Activated CD4-positive, alpha-beta T cell treated with anti-CD3 and anti-CD28 coated beads, Interleukin-2, Interleukin-4, amounts not matched to agents 100 ng/mL and 50 ng/mL, durations not matched to agents 16 hours and 8 hours (primary cell): ENCODE results near the gene CAB39L.
"Not testable (repeated sequence)": the region's sequence is repeated elsewhere in the genome, so short reads cannot be mapped to it uniquely, and the experiment has no call there.

ENCODE experiments used
- DNase-seq: peaks from one replicate; pipeline ENCODE4 v3.0.0-alpha.2; 2020; ENCODE audit warnings: low spot score

The CAB39L gene

DNA sequence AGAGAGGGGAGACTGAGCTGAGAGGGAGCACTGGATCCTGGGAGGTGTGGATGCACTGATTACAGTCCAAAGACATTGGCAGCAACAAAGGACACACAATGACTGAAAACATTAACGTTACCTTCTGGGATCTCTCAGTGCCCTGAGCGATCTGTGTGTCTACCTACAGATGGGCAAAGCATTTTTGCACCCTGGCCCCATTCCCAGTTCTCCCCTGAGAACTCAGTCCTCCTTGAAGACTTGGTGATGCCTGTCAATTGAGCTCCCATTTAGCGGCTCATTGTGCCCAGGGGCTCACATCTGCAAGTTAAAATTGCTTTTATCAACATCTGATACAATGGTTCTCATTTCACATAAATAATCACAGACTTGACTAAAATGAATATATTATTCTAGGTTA is 133.6 kb downstream of the CAB39L start:
- DNase-seq, result no peak

DNA sequence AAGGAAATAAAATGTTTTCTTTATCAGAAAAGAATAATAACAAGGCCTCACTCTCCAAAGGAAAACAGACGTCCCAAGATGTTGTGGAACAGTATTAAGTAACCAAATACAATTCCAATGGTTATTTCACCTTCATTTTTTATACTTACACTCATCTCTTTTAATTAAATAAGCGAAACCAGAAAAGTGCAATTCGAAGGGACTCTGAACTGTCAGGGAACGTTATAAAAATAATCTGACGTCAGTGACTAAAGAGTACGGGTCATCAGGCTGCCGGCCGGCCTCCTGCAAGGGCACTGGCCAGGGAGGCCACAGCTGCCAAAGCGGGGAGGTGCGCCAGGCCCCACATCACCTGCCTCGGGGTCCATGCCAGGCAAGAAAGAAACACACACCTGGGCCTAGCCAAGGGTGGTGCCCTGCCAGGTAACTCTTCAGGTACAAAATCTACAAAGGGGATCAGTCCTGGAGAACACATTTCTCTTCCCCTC is 134.9 kb downstream of the CAB39L start:
- DNase-seq, result no peak

DNA sequence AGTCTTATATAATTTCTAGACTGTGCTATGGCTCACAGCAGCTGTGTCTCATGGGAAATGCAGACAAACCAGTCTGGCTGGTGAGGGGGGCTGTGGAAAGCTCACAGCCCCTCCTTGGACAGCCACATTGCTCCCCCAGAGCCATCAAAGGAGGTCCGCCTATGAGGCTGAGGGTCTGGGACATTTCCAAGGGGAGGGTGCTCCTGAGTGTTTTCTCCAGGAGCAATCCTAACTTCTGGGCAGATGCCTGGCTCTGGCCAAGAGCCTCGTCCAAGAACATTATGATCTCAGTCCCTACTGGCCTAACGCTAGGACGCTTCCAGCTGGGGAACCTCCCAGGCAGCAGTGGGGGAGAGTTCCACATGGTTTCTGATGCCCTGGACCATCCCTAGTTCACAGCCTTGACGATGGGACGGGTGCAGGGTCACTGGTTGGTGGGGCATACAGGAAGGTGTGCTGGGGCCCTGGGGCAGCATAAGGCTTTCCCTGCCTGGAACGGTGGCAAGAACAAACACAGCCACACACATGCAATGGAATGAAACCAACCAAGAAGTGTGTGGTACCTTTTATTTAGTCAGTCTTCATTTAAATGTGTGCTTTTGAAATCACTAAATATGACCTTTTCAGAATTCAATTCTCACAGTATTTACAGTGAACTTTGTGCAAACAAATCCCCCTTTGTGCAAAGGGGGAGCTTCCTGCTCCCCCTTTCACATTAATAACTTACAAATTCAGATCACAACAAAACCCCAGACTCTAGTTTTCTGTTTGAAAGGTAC is 135.6 kb downstream of the CAB39L start:
- DNase-seq, result no peak

DNA sequence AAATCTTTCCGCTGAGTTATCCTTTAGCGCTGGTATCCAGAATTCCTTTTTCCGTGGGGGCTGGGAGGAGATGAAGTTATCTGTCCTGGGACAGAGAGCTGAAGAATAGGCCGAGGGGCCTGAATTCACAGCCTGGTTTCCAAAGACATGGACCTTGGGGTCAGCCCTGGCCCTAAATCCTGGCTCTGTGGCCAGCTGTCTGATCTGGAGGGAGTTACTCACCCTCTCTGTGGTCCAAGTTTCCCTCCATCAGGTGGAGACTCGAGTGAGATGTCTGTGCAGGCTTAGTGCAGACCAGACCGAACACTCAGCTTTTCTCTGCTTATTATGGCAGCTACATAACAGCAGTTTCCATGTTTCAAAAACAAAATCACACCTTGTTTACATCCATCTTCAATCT is 136.5 kb downstream of the CAB39L start:
- no peak for DNase-seq

DNA sequence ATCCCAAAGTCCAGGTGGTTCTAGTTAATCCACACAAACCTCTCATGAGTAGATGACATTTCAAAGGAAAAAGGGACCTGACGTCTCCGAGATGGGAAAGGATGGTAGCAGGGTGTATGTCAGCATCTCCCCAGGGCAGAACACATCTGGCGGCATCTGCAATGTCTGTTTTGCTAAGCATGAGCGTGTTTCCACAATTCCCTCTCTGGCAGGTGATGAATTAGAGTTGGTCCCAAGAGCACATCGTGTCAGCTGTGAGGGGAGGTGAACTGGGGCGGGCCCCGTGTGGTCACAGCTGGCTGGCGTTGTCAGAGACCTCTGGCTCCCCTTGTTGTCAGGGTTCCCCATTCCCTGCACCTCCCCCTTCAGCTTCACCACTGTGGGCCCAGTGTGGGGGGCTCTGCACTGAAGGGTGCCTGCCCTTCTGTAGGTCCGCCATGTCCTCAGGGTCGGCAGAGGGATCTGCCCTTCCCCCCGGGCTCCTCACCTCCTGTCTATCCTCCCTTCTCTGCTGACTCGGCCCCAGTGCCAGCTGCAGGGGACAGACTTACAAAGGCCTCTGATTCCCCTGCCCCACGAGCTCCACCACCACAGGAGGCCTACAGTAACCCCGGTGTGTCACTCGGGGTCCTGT is 138.0 kb downstream of the CAB39L start:
- no peak for DNase-seq

DNA sequence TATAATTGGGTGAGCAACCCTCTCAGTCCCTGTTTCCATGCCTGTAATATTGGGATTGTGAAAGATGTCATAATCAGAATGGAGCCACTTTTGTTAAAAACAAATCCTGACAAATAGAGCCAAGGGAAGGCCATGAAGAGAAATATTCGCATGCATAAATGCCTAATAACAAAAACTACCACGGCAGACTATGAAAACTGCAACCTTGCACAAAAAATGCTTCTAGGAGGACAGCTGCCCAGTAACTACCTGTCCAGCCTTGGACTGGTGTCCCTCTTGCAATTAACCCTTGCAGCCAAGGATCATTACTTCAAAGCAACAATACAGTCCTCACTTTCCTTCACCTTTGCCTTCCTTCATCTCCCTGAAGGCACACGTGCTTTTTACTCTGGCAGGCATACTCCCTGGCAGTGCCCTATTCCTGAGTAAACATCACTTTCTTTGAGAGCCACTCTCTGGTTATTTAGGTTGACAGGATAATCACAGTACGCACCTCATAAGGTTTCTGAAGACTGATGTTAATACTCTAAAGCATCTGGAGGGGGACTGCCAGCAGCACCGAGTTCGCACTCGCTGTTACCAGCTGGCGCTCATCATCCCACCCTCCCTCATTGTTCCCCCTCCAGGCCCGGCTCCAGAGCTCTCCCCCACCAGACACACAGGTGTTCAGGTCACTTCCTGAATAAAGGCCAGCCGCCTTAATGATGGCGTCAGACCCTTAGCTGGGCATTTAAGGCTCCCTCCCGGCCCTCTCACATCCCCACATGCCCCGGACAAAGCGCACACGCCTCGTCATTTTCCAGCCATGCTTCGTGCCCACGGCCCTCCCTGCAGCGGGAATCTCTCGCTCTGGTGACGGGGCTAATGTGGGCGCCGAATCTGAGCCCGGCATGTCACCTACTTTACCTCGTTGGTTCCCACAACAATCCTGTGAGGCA is 138.8 kb downstream of the CAB39L start:
- DNase-seq, result no peak

DNA sequence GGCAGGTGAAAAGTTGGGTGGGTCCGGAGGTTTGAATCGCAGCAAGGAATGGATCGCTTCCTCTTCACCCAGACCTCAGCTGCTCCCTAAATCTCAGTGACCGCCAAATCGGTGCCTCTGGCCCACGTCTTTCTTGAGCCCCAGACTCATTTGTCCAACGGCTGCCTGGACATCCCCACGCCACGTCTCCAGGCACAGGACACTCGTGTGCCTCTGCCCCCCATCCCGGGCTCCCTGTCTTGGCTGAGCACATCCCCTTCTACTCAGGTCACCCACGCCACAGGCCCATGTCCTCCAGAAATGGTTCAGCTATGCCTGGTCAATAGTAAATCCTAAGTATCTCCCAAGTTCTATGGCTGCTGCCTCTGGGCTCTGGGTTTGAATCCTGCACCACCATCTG is 139.5 kb downstream of the CAB39L start:
- DNase-seq, result no peak

DNA sequence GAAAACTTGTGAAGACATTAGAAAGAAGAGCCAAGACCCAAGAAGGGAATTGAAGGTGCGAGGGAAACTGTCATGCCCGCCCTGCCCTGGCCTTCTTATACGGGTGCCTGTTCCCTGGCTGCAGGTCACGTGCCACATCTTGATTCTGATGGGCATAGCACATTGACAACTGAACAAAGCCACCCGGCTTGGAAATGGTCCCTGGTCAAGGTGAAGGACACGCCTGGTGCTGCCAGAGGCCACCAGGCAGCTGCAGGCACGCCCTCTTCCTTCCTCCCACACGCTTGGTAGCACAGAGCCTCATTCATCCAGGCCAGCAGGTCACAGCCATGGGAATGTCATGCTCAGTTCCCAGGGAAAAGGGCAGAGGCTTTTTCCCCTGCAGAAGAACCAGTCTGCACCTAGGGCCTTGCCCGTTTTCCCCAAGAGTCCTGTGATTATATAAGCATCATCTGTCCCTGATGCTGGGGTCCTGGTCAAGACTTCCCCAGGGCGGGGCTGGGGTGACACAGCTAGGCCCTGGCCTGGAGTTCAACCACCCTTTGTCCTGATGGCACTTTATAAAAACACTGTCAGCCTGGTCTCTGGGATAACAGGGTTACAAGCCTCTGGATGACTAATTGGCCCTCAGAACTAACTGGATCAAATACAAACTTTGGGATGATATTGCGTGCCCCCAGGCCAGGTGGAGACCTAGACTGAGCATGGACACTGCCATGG is 140.2 kb downstream of the CAB39L start:
- no peak for DNase-seq

DNA sequence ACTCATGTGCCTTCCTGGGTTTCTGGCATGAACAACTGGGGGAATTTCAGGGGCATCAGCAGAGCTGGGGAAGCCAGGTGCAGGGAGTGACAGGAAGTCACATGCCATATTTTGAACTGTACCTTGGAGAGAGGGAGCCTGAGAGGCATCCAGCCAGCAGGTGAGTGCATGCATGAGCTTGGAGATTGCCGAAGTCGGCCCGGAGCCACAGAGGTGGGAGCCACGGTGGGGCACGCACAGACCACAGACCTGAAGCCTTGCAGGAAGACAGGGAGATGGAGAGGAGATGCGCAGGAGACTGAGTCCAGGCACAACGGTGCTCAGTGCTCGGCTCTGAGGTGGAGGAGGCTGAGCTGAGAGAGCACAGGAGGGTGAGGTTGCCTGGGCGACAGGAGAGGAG is 141.0 kb downstream of the CAB39L start:
- DNase-seq, result no peak

DNA sequence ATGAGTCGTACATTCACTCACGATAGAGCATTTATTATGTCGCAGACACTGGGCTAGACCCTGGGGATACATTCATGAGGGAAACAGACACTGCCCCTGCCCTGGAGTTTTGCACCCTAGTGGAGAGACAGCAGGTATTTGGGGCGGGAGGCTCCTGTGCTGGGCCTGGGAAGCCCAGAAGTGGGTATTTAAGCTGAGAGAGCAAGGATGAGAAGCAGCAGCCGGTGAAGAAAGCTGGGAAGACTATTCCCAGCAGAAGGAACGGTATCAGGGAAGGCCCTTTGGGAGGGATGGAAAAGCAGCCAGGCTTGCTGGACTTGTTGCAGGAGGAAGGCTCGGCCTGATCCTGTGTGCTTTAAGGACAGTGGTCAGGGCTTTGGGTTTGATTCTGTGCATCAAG is 141.6 kb downstream of the CAB39L start:
- DNase-seq, result no peak

DNA sequence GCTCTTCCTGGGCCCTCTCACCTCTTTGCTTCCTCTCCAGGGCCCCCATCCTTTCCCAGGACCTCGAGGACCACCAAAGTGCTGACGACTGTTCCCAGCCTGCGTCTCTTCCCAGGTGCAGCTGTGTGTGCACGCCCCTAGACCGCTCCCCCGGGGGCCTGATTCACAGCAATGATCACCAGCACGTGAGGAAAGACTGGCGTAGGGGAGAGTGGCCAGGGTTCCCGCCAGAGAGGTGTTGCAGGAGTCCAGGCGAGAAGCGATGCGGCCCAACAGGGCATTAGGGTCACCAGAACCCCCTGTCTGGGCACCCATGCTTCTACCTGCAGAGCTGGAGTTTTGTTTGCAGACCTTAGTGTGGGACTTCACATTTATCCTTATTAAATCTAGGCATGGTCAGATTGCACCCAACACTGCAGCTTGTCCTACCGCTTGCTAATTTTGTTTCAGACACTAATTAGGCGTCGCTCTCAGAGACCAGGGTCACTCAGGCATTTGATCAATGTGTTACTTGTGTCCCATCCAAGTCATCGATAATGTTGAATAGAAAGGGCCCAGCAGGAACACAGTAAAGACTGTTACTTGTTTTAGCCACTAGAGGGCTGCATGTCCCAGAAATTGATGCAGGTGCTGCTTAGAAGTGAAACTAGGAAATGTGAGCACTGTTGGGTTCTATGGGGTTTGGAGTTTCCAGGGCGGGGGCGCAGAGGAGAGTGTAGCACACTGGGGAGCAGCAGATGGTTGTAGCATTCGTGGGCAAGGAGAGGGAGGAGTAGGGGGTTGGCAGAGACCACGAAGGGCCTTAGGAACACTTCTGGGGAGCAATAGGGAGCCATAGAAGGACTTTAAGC is 142.9 kb downstream of the CAB39L start:
- peak; percentile 85 for DNase-seq

DNA sequence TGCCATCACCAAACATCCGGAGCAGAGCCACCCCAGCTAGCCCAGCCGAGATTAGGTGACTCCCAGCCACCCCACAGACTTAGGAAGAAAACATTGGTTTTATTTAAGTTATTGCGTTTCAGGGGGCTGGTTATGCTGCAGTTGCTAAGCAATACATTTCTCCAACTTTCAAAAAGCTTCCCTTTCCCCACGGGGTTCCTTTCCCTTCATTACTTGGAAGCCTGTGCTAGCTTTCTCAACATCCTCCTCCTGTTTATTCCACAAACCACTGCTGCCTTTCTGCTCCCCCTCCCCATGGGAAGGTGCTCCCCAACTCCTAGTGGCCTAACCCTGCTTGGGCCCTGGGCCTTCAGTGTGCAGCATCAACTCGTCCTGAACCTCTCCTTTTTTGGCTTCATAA is 143.6 kb downstream of the CAB39L start:
- DNase-seq, result no peak

DNA sequence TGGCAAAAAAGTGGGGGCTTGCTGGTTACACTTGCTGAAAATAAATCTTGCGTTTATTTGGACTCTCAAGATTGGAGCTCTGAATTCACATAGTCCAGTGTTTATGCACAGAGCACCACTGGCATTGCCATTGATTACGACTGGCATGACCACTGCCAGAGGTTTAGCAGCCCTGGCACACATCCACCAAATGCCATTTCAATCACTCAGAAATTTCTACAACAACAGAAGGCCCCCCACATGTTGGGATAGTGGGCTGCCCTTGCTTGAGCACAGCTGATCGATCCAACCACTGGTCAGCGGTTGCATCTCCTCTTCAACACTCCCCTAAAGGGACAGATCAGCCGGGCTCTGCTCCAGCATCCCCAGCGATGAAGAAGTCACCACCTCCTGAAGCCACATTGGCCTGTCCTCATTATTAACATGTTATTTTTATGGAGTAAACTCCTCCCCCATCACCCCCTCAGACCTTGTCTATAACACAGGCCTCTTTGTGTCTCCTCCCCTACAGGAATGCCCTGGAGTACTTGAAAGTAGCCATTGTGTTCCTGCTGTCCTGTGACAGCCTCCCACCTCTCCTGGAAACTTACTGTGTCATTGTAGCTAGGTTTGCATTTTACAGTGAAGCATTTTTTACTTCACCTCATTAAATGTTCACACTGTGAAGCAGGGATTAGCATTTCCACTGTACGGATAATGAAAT is 144.8 kb downstream of the CAB39L start:
- no peak for DNase-seq

DNA sequence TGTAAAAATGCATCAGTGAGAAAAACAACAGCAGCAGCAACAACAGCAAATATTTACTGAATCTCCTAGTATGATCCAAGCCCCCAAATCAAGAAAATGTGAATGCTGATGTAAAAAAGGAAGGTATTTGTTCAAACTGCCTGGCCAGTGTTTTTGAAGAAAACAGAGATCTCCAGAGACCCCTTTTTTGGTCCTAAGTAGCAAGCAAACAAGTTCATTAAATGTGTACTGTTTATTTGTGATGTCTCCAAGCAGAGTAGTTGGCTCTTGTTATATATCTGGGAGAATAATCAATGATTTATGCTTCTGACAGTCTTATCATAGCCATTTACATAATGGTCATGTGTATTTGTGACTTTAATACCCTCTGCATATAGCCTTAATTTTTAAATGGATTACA is 145.4 kb downstream of the CAB39L start:
- DNase-seq, result no peak

DNA sequence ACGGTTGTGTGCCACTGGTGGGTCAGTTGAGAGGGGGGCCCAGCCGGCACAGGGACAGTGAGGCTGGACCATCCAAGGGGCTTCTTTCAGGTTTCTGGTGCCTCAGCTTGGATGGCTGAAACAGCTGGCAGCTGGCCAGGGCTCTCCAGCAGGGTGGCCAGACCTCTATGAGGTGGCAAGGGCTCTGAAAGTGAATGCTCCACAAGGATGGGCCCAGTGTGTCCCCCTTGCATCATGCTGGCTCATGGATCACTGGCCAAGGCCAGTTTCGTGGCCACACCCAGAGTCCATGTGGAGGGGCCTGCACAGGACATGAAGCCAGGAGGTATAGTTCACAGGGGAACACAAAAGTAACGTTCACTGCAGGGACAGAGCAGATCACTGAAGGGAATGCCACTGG is 146.5 kb downstream of the CAB39L start:
- no peak for DNase-seq

DNA sequence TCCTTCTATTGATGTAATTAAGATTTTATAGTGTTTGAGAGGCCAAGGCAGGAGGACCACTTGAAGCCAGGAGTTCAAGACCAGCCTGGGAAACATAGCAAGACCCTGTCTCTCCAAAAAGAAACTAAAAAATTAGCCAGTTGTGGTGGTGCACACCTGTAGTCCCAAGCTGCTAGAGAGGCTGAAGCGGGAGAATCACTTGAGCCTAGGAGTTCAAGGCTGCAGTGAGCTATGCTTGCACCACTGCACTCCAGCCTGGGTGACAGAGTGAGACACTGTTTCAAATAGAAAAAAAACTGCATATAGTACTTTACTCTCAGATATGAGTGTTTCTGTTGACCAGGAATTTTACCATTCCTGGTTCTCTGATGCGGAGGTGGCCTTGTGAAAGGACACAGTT is 147.2 kb downstream of the CAB39L start:
- DNase-seq, result no peak

DNA sequence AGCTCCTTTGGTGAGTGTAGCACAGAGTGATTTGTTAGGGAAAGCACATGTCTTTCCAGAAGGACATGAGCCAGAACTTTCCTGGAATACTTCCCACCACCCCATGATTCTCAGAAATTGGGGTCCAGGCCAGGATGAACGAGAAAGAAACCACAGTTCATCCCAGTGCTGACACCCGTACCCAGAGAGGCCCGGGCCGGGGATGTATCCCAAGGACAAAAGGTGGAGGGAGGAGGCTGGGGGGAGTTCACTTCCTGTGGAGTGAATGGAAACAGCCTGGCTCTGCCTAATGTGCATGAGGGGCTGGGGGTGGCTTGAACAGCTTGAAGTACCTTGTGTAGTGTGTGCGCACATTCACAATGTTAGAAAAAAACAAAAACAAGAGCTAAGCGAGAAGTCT is 148.6 kb downstream of the CAB39L start:
- DNase-seq, result no peak

DNA sequence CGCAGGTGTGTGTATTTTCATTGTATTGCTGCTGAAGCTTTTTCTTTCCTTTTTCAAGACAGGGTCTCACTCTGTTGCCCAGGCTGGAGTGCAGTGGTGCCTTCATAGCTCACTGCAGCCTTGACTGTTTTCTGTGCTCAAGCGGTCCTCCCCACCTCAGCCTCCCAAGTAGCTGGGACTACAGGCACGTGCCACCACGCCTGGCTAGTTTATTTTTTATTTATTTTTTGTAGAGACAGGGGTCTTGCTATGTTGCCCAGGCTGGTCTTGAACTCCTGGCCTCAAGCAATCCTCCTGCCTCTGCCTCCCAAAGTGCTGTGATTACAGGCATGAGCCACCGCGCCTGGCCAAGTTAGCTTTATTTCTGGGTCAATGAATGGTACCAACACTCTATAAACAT is 149.1 kb downstream of the CAB39L start:
- DNase-seq, result not testable (repeated sequence)

DNA sequence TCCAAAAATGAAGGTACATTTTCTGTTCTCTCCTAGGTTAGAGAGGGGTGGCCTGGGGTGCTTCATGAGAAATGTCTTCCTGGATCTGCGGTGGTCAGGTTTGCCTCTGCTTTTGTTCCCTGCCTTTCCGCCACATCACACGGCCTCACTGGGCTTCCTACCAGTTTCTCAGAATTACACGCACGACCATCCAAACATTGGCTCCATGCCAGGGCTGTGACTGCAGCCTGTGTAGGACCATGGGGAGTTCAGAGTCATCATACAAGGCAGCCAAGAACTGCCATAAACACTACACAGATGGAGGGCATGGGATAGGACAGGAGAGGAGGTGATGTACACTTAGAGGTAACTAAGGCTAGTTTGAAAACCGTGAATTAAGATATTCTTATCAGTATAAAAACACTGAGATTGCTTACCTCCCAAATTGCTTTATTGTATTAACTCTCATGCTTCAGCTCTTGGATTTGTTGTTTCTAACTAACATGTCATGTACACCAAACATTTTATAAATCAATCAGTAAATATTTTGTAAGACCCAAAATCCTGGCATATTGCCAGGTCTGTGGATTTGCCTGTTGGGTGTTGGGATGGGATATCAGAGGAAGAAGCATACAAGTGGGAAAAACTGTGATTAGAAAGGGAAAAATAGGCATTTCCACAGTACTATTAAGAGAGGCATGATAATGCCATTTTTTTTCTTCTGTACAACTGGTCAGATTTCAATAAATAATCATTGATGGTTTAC is 150.9 kb downstream of the CAB39L start:
- peak; percentile 12 for DNase-seq

DNA sequence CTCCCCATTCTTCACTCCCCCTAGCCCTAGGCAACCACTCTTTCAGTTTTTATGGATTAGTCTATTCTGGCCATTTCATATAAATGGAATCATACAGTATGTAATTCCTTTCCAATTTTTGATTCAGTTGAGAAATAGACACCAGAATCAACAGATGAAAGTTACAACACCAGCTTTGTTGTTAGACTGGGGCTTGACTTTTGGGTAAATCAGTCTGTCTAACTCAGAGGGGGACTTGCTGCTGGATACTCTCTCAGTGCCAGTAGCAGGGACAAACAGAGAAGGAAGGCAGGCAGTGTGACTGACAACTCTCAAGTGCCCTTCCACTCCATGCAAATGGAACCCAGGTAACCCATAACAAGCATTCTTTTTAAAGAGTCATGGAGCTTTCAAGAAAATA is 155.4 kb downstream of the CAB39L start:
- no peak for DNase-seq
